ENCODE data around the gene MYO5C.

DNA sequence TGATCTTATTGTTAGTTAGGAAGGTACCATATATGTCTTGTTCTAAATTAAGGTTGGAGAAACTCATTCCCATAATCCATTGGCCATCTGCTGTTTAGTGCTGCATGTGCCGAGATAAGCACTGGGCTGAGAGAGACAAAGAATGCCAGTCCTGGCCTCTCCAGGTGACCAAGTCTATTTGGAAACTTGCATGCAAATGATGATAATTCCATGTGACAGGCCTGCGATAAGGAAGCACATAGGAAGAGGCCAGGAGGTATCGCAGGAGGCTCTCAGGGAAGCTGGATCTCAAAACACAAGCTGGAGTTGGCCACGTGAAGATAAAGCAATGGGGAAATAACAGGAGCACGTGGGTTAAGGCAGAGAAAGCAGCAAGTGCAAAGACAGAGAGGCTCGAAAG, 39.7 kb downstream of the MYO5C start:
- TF ChIP-seq POLR2A (IDR thresholded peaks at IDR 0.05; ENCODE audit: low read depth, low read length) (no peak), YY1 (IDR thresholded peaks at IDR 0.05; ENCODE audit: low read depth, low read length) (no peak), NFIC (IDR thresholded peaks at IDR 0.05; ENCODE audit: low read depth, low read length) (no peak), SRF (IDR thresholded peaks at IDR 0.05; ENCODE audit: low read depth in 2 of 2, low read length in 2 of 2) (no peak)
- TF ChIP-seq, protein P1, sequence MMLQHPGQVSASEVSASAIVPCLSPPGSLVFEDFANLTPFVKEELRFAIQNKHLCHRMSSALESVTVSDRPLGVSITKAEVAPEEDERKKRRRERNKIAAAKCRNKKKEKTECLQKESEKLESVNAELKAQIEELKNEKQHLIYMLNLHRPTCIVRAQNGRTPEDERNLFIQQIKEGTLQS (IDR thresholded peaks at IDR 0.05; ENCODE audit: borderline replicate concordance, extremely low read depth, low read depth, low read length) = no peak

Data from GM12878 (cell line).